GM23248 (cell line): ENCODE results near the gene RNF19B. TPM values are rescaled to one million over a fixed set of nuclear protein-coding genes. Genes with fewer than 3 reads are reported as not detected.
A peak's percentile ranks its signal among the peaks of the same experiment; 100 is the strongest.
"Not testable (repeated sequence)": the region's sequence is repeated elsewhere in the genome, so short reads cannot be mapped to it uniquely, and the experiment has no call there.

ENCODE experiments used
- DNase-seq: peaks from one replicate; pipeline ENCODE4 v3.0.0-alpha.2; 2015
- H2AFZ ChIP-seq: fragments of 200-600 bp; sonication (generic); 2 replicates; pipeline ENCODE4 v1.6.1; 2016; ENCODE audit warnings: antibody characterized with exemption
- H3F3A ChIP-seq: fragments of 200-600 bp; sonication (generic); 2 replicates; pipeline ENCODE4 v1.6.1; 2016; ENCODE audit warnings: mild to moderate bottlenecking, antibody characterized with exemption, mixed run types; ENCODE audit not compliant: insufficient read depth
- H3K27ac ChIP-seq: fragments of 200-600 bp; sonication (generic); 2 replicates; pipeline ENCODE4 v1.5.1; 2016; ENCODE audit warnings: mild to moderate bottlenecking
- H3K27me3 ChIP-seq: fragments of 200-600 bp; sonication (generic); replicated peaks from 2 replicates; pipeline ENCODE4 v1.6.1; 2016; ENCODE audit warnings: mild to moderate bottlenecking; ENCODE audit not compliant: insufficient read depth
- H3K36me3 ChIP-seq: fragments of 200-600 bp; sonication (generic); 2 replicates; pipeline ENCODE4 v1.6.1; 2016; ENCODE audit warnings: low read depth, mild to moderate bottlenecking
- H3K4me1 ChIP-seq: fragments of 200-600 bp; sonication (generic); 2 replicates; pipeline ENCODE4 v1.6.1; 2016; ENCODE audit warnings: mild to moderate bottlenecking; ENCODE audit not compliant: insufficient read depth
- H3K4me2 ChIP-seq: fragments of 200-600 bp; sonication (generic); one replicate; pipeline ENCODE4 v1.6.1; 2016; ENCODE audit warnings: mild to moderate bottlenecking; ENCODE audit not compliant: unreplicated experiment
- H3K4me3 ChIP-seq: fragments of 200-600 bp; sonication (generic); 2 replicates; pipeline ENCODE4 v1.5.1; 2016; ENCODE audit warnings: mild to moderate bottlenecking
- H3K79me2 ChIP-seq: fragments of 200-600 bp; sonication (generic); 2 replicates; pipeline ENCODE4 v1.6.1; 2016; ENCODE audit warnings: mild to moderate bottlenecking; ENCODE audit not compliant: insufficient read depth
- H3K9ac ChIP-seq: fragments of 200-600 bp; sonication (generic); 2 replicates; pipeline ENCODE4 v1.6.1; 2016; ENCODE audit warnings: mild to moderate bottlenecking
- H3K9me2 ChIP-seq: fragments of 200-600 bp; sonication (generic); 2 replicates; pipeline ENCODE4 v1.6.1; 2016; ENCODE audit warnings: mixed run types, mild to moderate bottlenecking, moderate library complexity; ENCODE audit not compliant: insufficient read depth
- H3K9me3 ChIP-seq: fragments of 200-600 bp; sonication (generic); one replicate; pipeline ENCODE4 v1.6.1; 2017; ENCODE audit warnings: low read depth
- H4K20me1 ChIP-seq: fragments of 200-600 bp; sonication (generic); 2 replicates; pipeline ENCODE4 v1.6.0; 2016; ENCODE audit not compliant: insufficient read depth
- EZH2 ChIP-seq: fragments of 200-600 bp; sonication (generic); IDR thresholded peaks from 2 replicates; pipeline ENCODE4 v1.6.1; 2018; ENCODE audit warnings: antibody characterized with exemption, mild to moderate bottlenecking; ENCODE audit not compliant: insufficient read depth, poor library complexity, severe bottlenecking
- EZH2phosphoT487 ChIP-seq: fragments of 200-600 bp; sonication (generic); IDR thresholded peaks from 2 replicates; pipeline ENCODE4 v1.6.1; 2018; ENCODE audit warnings: antibody characterized with exemption, moderate library complexity, mild to moderate bottlenecking, low read depth; ENCODE audit not compliant: insufficient read depth
- WGBS, 2 experiments: methylation state at CpG; one replicate each; pipeline ENCODE4 v1.1.6; 2015 to 2017; ENCODE audit warnings: low lambda C conversion rate in 2 of 2, low coverage in 1 of 2; ENCODE audit errors: missing lambda C conversion rate in 2 of 2; 5-methylcytosine and 5-hydroxymethylcytosine counted together
- in situ Hi-C: fragments of 300-500 bp; cut with MboI; formaldehyde crosslinking; loops from 2 replicates; pipeline ENCODE4 v1.15.0; 2020
- polyA plus RNA-seq: library from polyadenylated mRNA; unstranded; fragments of >200 nt; fragmentation: Nextera tagmentation; extraction: Ambion mirVana; gene quantifications from 2 replicates; pipeline ENCODE4 v1.2.1, GENCODE V29; 2016
- total RNA-seq: library from RNA; depleted of rRNA; stranded (reverse); fragments of >200 nt; shearing (Covaris generic); gene quantifications from 2 replicates; pipeline ENCODE4 v1.2.3, GENCODE V29; 2014

Gene RNF19B
- total and polyA plus RNA-seq, 2 experiments from 2014 or later, result 1.5 to 11.1 TPM

GRCh38 chr1:32910319-32910718 is 54.3 kb downstream of the RNF19B start:
- no peak for DNase-seq
- Histone ChIP-seq H3K27ac (no peak overlapping the region), H3K4me3 (no peak overlapping the region), H3K4me2 (no peak overlapping the region), H4K20me1 (no peaks in the 10 kb centered on the region), H3K9me2 (no peaks in the 10 kb centered on the region), H3K27me3 (no peaks in the 10 kb centered on the region), H3F3A (no peaks in the 10 kb centered on the region), H3K9me3 (no peaks in the 10 kb centered on the region), H3K36me3 (no peaks in the 10 kb centered on the region), H2AFZ (no peak overlapping the region), H3K79me2 (no peaks in the 10 kb centered on the region), H3K9ac (no peak overlapping the region), H3K4me1 (no peaks in the 10 kb centered on the region)
- WGBS, 2 experiments, result 64 to 68% methylated on average over 5 of the region's 5 CpGs
- in situ Hi-C loops, result no loop called here
- TF ChIP-seq EZH2phosphoT487 (no peak), EZH2 (no peak)

DNA sequence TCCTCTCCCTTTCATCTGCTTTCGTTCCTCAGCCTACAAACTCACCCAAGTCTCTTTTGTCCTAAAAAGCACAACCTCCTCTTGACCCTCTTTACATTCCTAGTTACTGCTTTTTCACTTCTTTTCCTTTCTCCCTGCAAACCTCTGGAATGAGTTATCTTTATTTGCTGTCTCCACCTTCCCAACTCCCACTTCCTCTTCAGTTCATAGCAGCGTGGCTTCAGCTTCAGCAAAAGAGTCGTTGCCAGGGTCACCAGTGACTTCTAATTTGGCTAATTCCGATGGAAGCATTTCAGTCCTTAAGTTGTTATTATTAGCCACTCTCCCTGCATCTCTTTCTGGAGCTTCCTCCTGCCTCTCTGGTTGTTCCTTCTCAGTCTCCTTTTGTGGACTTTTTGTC is 57.2 kb downstream of the RNF19B start:
- H3K27ac ChIP-seq, result no peak overlapping the region
- in situ Hi-C loops, result no loop called here
- H2AFZ ChIP-seq, result peak overlapping the region; percentile 56
- H3K27me3 ChIP-seq, result no peaks in the 10 kb centered on the region
- H3K9ac ChIP-seq, result no peak overlapping the region
- WGBS, 2 experiments, result 18 to 29% methylated on average over 4 of the region's 4 CpGs
- no peaks in the 10 kb centered on the region for H3K9me2 ChIP-seq
- H3K79me2 ChIP-seq, result no peaks in the 10 kb centered on the region
- H3K4me2 ChIP-seq, result no peak overlapping the region
- H3K9me3 ChIP-seq, result no peaks in the 10 kb centered on the region
- H3K4me1 ChIP-seq, result no peaks in the 10 kb centered on the region
- H4K20me1 ChIP-seq, result no peaks in the 10 kb centered on the region
- no peaks in the 10 kb centered on the region for H3K36me3 ChIP-seq
- DNase-seq, result peak; percentile 39
- H3F3A ChIP-seq, result no peaks in the 10 kb centered on the region
- H3K4me3 ChIP-seq, result no peak overlapping the region
- TF ChIP-seq EZH2phosphoT487 (no peak), EZH2 (no peak)

- H3K4me1 ChIP-seq, result no peaks in the 10 kb centered on the region
- no peaks in the 10 kb centered on the region for H3F3A ChIP-seq
- H4K20me1 ChIP-seq, result no peaks in the 10 kb centered on the region
- H3K79me2 ChIP-seq, result no peaks in the 10 kb centered on the region
- H3K9me3 ChIP-seq, result no peaks in the 10 kb centered on the region
- no peak overlapping the region for H3K4me3 ChIP-seq
- no peak for TF ChIP-seq EZH2phosphoT487
- TF ChIP-seq EZH2, result no peak
- H3K27ac ChIP-seq, result no peak overlapping the region
- no peak overlapping the region for H3K9ac ChIP-seq
- no peaks in the 10 kb centered on the region for H3K27me3 ChIP-seq
- H3K9me2 ChIP-seq, result no peaks in the 10 kb centered on the region
- H2AFZ ChIP-seq, result no peak overlapping the region
- no peaks in the 10 kb centered on the region for H3K36me3 ChIP-seq
- H3K4me2 ChIP-seq, result no peak overlapping the region
- WGBS, 2 experiments, result 71 to 77% methylated on average over 7 of the region's 7 CpGs
- no peak for DNase-seq
- in situ Hi-C loops, result no loop called here
These were observed 58.0 kb downstream of the RNF19B start for GRCh38 chr1:32906654-32907053.

- in situ Hi-C loops, H3K9me3 ChIP-seq: not testable (repeated sequence)
- 71 to 78% methylated on average over 10 of the region's 10 CpGs for WGBS, 2 experiments
These were observed 59.0 kb downstream of the RNF19B start for GRCh38 chr1:32905588-32905987.

DNA sequence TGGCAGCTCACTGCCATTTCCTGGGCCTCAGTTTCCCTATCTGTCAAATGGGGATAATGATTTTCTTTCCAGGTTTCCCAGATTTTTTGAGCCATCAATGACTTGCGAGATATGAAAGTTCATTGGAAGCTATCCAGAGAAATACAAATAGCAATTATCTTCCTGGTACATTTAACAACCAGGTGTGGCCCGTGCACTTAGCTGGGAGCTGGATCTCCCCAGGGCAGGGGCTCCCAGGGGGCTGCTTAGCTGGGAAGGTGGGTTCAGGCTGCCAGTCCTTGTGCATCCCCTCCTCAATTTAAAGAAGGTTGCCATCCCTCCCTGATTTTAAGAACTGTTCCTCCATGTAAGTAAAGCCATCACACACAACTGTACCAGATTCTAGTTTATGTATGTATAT is 59.8 kb downstream of the RNF19B start:
- TF ChIP-seq EZH2phosphoT487 (no peak), EZH2 (no peak)
- DNase-seq, result no peak
- H3K4me3 ChIP-seq, result no peak overlapping the region
- in situ Hi-C loops, result no loop called here
- no peaks in the 10 kb centered on the region for H3K36me3 ChIP-seq
- no peaks in the 10 kb centered on the region for H3F3A ChIP-seq
- H3K9me2 ChIP-seq, result no peaks in the 10 kb centered on the region
- H3K27me3 ChIP-seq, result no peaks in the 10 kb centered on the region
- no peaks in the 10 kb centered on the region for H3K4me1 ChIP-seq
- no peaks in the 10 kb centered on the region for H3K79me2 ChIP-seq
- H3K9ac ChIP-seq, result no peak overlapping the region
- no peak overlapping the region for H3K4me2 ChIP-seq
- H4K20me1 ChIP-seq, result no peaks in the 10 kb centered on the region
- H3K9me3 ChIP-seq, result no peaks in the 10 kb centered on the region
- H2AFZ ChIP-seq, result no peak overlapping the region
- H3K27ac ChIP-seq, result no peak overlapping the region
- WGBS, 2 experiments, result 90 to 96% methylated on average over 2 of the region's 2 CpGs

More at GRCh38 chr1:32905588-32905987, 59.0 kb downstream of the RNF19B start:
- DNase-seq, H2AFZ ChIP-seq, H3K79me2 ChIP-seq, H3K27ac ChIP-seq, H3K27me3 ChIP-seq, H3K9ac ChIP-seq, H3K4me2 ChIP-seq, H3F3A ChIP-seq, H3K4me3 ChIP-seq, H3K9me2 ChIP-seq, H3K4me1 ChIP-seq, H4K20me1 ChIP-seq, H3K36me3 ChIP-seq: not testable (repeated sequence)
